Right ventricle myocardium inferior (tissue), 1 donor: ENCODE data around the gene NHEJ1. TPM values are rescaled to one million over a fixed set of nuclear protein-coding genes. Genes with fewer than 3 reads are reported as not detected.
A peak's percentile ranks its signal among the peaks of the same experiment; 100 is the strongest.

Source experiments
- ATAC-seq: fragments of 200-7000 bp; cut with Tn5 transposase; one replicate; pipeline ENCODE4 v1.9.1; 2020; ENCODE audit warnings: mild to moderate bottlenecking, moderate library complexity
- DNase-seq: peaks from one replicate; pipeline ENCODE4 v3.0.0; 2021; ENCODE audit errors: missing footprints
- intact Hi-C: fragments of 100-400 bp; cut with DNase I; formaldehyde crosslinking; loops from one replicate; pipeline ENCODE4 v1.11.0; 2022
- total RNA-seq: library from RNA; stranded (reverse); fragmentation: NEBNext Ultra II Directional; extraction: Animal tissue kit (Norgen Biotek cat#: 25700); gene quantifications from one replicate; pipeline ENCODE4 v1.2.1, GENCODE V29; 2021
- donor health status: DM: no; HTN: yes; CAD: no; lungs with severe emphysema.

NHEJ1 gene
- total RNA-seq, 1 donor from 2014 or later = 9.7 TPM

- intact Hi-C loops = no loop called here
- ATAC-seq = no peak
- no peak for DNase-seq
These were observed 49.1 kb downstream of the NHEJ1 start for GRCh38 chr2:219111375-219112061.

- DNase-seq (no peak), ATAC-seq (no peak)
- intact Hi-C loops = no loop called here
These were observed 51.1 kb downstream of the NHEJ1 start for GRCh38 chr2:219109471-219109870.

GRCh38 chr2:219107758-219108157 is 52.9 kb downstream of the NHEJ1 start:
- DNase-seq (peak; percentile 45), ATAC-seq (no peak)
- intact Hi-C loops = no loop called here

GRCh38 chr2:219106251-219106650 is 54.4 kb downstream of the NHEJ1 start:
- no peak for DNase-seq
- no peak for ATAC-seq
- intact Hi-C loops = no loop called here

DNA sequence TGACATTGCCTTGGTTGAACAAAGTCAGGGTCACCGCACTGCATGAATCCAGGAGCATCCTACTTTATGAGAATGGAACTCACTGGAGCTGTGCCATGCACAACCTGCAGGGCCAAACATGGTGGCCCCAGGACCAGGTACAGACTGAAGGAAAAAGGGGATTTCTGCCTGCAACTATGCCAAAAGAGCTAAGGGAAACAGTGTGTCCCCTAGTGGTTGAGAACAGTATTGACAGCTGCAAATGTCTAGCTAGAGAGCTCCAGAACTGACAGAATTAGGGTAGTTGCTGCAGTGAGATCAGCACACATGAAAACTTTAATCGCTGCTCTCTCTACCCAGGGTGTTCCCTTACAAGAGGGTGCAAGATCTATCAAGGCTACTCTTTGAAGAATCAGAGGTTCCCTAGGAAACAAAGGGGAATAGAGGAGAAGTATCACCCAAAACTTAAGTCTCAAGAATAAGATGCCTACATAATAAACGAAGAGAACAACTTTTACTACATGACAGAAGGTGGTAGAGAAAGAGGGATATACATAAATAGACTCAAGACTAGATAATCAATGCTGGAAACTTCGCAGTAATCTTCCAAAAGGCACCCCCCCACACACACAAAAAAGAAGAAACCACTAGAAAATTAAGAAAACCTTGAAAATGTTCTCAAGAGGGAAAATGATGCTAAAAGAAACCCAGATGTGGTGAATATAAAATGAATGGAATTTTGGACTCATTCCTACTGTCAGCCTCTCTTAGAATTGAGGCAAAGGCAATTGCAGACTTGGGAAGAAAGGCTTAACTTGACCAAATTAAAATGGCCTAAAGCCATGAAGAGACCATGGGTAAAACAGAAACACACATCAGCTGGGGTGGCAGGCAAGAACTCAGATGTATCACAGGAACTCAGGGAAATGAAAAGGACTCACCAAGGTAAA is 56.2 kb downstream of the NHEJ1 start:
- DNase-seq = no peak
- intact Hi-C loops = no loop called here
- ATAC-seq = no peak

DNA sequence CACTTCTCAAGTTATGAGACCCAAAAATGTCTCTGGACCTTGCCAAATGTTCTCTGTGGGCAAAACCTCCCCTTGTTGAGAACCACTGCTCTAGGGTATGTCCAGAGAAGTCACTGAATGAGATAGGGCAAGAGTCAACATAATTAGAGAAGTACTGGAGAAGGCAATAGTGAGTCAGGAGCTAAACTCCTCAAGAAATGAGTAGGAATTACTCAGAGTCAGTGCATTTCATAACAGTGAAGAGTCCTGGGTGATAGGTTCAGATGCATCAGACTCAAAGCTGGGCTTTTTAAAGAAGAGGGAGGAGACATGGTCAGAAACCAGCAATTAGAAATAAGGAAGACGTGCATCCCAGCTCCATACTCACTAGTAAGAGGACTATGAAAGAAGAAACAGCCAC is 61.3 kb downstream of the NHEJ1 start:
- intact Hi-C loops = no loop called here
- DNase-seq (no peak), ATAC-seq (no peak)

- no peak for ATAC-seq
- DNase-seq = no peak
- intact Hi-C loops = no loop called here
These were observed 65.1 kb downstream of the NHEJ1 start for GRCh38 chr2:219095406-219095935.

DNA sequence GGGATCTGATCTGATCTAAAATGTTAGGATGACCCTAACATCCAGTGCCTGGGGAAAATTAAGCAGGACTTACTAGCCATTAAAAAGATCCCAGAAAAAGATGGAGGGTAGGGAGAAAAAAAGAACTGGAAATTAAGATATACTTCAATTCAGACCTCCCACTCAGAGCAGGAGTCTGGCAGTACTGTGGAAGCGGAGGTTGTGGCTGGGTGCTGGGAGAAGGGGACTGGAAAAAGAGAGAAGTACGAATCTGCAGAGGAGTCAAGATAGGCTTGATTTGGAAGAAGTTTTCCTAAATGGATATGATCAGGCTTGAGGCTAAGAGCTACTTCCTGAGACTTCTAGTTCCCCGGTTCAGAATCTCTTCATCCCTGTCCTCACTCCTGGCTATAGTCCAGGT is 66.4 kb downstream of the NHEJ1 start:
- no peak for DNase-seq
- ATAC-seq = no peak
- intact Hi-C loops = no loop called here

- ATAC-seq (no peak), DNase-seq (no peak)
These were observed 69.9 kb downstream of the NHEJ1 start for GRCh38 chr2:219090436-219091299.

DNA sequence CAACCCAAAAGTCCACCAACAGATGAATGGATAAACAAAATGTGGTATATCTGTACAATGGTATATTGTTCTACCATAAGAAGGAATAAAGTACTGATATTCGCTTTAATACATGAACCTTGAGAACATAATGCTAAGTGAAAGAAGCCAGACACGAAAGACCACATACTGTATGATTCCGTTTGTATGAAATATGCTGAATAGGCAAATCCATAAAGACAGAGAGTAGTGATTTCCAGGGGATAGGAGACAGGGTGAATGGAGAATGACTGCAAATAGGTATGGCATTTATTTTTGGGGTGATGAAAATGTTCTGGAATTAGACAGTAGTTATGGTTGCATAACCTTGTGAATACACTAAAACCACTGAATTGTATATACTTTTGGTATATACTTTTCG is 71.3 kb downstream of the NHEJ1 start:
- DNase-seq (no peak), ATAC-seq (no peak)
- intact Hi-C loops = no loop called here

More at GRCh38 chr2:219090436-219091299, 69.9 kb downstream of the NHEJ1 start:
- intact Hi-C loops = no loop called here

DNA sequence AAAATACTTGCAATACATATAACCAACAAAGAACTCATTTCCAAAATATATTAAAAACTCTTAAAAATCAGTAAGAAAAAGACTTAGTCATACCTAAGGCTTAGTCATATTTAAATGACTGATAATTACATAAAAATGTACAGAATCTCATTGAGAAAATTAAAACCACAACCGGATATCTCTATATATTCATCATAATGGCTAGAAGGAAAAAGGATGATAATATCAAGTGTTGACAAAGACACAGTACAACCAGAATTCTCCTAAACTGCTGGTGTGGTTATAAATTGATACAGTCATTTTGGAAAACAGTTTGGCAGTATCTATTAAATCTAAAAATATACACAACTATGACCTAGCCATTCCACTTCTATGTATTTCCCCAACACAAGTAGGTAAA is 72.8 kb downstream of the NHEJ1 start:
- DNase-seq (no peak), ATAC-seq (no peak)
- intact Hi-C loops = no loop called here

GRCh38 chr2:219087361-219087760 is 73.3 kb downstream of the NHEJ1 start:
- ATAC-seq (no peak), DNase-seq (no peak)
- intact Hi-C loops = no loop called here

GRCh38 chr2:219086196-219086595 is 74.4 kb downstream of the NHEJ1 start:
- no peak for ATAC-seq
- no peak for DNase-seq
- intact Hi-C loops = no loop called here

DNA sequence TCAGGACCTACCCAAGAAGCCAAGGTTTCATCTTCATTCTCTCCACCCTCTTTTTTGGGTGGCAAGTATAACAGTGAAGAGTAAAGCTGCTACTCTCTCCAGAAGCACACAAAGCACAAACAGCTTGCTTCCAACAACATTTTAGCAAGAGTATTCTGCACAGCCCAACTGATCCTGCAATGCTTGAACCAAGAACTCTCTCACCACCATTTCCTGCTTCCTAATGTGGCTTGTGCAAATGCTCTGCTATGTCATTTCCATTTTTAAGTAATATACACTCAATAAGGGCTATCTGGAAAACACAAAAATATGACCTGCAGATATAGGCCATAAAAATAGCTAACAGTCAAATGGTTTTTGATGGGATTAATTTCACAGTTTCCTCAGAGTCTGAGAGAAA is 75.8 kb downstream of the NHEJ1 start:
- intact Hi-C loops = no loop called here
- no peak for DNase-seq
- no peak for ATAC-seq

DNA sequence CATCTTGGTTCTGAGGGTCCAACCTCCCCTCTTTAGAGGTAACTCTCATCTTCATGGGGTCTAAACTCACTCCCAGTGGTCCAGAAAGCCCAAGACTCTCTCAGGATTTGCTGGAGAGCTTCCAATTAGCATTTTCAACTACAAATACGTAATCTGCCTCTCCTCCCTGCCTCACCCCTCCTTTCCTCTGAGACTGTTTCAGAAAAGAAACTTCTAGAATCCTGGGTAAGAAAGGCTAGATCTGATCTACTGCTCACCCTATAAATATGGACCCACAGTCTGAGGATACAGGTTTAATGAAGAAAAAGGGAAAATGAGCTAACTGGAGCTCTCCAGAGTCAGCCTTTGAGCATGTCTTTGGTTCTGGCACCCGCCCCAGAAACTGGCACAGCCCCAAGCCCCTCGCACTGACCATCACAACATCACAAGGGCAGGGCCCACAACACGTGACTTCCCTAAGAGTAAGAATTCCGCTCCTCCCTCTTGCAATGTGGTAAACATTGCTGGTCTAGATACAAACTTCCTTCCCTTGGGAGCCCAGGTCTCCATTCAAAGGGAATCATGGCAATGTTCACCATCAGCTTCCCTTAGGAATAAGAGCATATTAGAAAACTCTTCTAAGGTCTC is 78.2 kb downstream of the NHEJ1 start:
- intact Hi-C loops = no loop called here
- ATAC-seq = no peak
- DNase-seq = peak; percentile 65

- DNase-seq (no peak), ATAC-seq (no peak)
- intact Hi-C loops = no loop called here
These were observed 78.8 kb downstream of the NHEJ1 start for GRCh38 chr2:219081701-219082331.

- DNase-seq (no peak), ATAC-seq (no peak)
- intact Hi-C loops = no loop called here
These were observed 79.5 kb downstream of the NHEJ1 start for GRCh38 chr2:219081096-219081495.

GRCh38 chr2:219079417-219079816 is 81.2 kb downstream of the NHEJ1 start:
- DNase-seq (no peak), ATAC-seq (no peak)
- intact Hi-C loops = no loop called here
